SK-N-SH treated with all-trans-retinoic acid at 6 μM for 48 hours (cell line): Measurements from ENCODE around the gene PERM1.

Experiments used
- PPARA ChIP-seq: fragments of 250-450 bp; sonication (Bioruptor Pico); IDR thresholded peaks from 2 replicates; pipeline ENCODE4 v1.5.0; 2020; ENCODE audit warnings: mild to moderate bottlenecking, borderline replicate concordance
- TF ChIP-seq, protein P1 (sequence below): fragments of 250-450 bp; sonication (Bioruptor Pico); IDR thresholded peaks from 2 replicates; pipeline ENCODE4 v1.5.1; 2020; ENCODE audit warnings: low read depth, mild to moderate bottlenecking, moderate library complexity

DNA sequence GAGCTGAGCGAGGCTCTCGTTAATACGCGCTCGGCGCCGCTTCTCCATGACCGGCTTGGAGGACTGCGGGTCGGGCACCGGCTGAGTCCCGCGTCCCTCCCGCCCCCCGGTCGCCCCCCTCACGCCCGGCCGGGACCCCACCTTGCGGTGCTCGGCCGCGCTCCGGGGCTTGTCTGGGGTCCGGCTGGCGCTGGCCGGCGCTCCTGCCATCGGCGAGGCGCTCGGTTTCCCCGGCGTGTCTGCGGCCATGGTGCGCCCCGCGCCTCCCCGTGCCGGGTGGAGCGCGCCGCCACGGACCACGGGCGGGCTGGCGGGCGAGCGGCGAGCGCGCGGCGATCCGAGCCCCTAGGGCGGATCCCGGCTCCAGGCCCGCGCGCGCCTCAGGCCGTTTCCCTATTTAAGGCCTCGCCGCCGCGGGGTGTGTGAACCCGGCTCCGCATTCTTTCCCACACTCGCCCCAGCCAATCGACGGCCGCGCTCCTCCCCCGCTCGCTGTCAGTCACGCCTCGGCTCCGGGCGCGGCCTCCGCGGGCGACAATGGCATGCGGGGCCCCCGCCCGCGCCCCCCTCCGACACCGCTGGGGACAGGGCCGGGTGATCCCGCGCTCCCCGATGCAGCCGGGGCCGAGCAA lies 17.9 kb upstream of the PERM1 start, which contains the start of gene HES4:
- TF ChIP-seq, protein P1, sequence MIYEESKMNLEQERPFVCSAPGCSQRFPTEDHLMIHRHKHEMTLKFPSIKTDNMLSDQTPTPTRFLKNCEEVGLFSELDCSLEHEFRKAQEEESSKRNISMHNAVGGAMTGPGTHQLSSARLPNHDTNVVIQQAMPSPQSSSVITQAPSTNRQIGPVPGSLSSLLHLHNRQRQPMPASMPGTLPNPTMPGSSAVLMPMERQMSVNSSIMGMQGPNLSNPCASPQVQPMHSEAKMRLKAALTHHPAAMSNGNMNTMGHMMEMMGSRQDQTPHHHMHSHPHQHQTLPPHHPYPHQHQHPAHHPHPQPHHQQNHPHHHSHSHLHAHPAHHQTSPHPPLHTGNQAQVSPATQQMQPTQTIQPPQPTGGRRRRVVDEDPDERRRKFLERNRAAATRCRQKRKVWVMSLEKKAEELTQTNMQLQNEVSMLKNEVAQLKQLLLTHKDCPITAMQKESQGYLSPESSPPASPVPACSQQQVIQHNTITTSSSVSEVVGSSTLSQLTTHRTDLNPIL (CRISPR knock-in tag), result no peak
- no peak for TF ChIP-seq PPARA (CRISPR knock-in tag)
